Uterus (tissue), 4 donors: Measurements from ENCODE around the gene PVALB. TPM values are rescaled to one million over a fixed set of nuclear protein-coding genes. Genes with fewer than 3 reads are reported as not detected.

Experiments
- DNase-seq, 2 donors: peaks; one replicate each; pipeline ENCODE4 v3.0.0-alpha.2; 2019 to 2020
- H3K27ac ChIP-seq, 2 donors: fragments of 200-600 bp; sonication (generic); 1 replicate in 1 of 2; 2 replicates in 1 of 2; pipeline ENCODE4 v1.5.1; 2016 to 2018
- H3K27me3 ChIP-seq, 2 donors: fragments of 200-600 bp; sonication (generic); one replicate each; pipeline ENCODE4 v1.5.1; 2018 to 2019; ENCODE audit warnings: control low read depth in 1 of 2
- H3K36me3 ChIP-seq, 2 donors: fragments of 200-600 bp; sonication (generic); one replicate each; pipeline ENCODE4 v1.5.1; 2019; ENCODE audit warnings: control low read depth in 1 of 2
- H3K4me1 ChIP-seq, 2 donors: fragments of 200-600 bp; sonication (generic); one replicate each; pipeline ENCODE4 v1.5.1; 2018 to 2019; ENCODE audit warnings: control low read depth in 1 of 2
- H3K4me3 ChIP-seq, 2 donors: fragments of 200-600 bp; sonication (generic); 1 replicate in 1 of 2; 2 replicates in 1 of 2; pipeline ENCODE4 v1.5.1; 2018 to 2019; ENCODE audit warnings: mild to moderate bottlenecking in 1 of 2
- H3K9me3 ChIP-seq, 2 donors: fragments of 200-600 bp; sonication (generic); one replicate each; pipeline ENCODE4 v1.5.1; 2019; ENCODE audit warnings: control low read depth in 1 of 2
- POLR2A ChIP-seq, 2 donors: fragments of 450-650 bp; IDR thresholded peaks; one replicate each; pipeline ENCODE4 v1.6.1; 2016; ENCODE audit warnings: antibody characterized with exemption in 2 of 2, mild to moderate bottlenecking in 1 of 2, moderate library complexity in 1 of 2
- intact Hi-C: fragments of 100-400 bp; cut with DNase I; formaldehyde crosslinking; loops from one replicate; pipeline ENCODE4 v1.15.1; 2023; ENCODE audit warnings: low total_unique reads
- total RNA-seq, 4 donors: library from RNA; depleted of rRNA in 3 of 4; stranded (reverse); fragments of >200 nt in 3 of 4; gene quantifications; one replicate each; pipeline versions ENCODE4 v1.1.0 to v1.2.4, GENCODE V29; 2014 to 2023
- TF ChIP-seq, protein P1 (sequence below), 4 experiments: fragments of 200-600 bp in 2 of 4; fragments of 450-650 bp in 2 of 4; sonication (generic) in 2 of 4; IDR thresholded peaks; one replicate each; pipeline ENCODE4 v1.5.1; 2016 to 2019; ENCODE audit warnings: antibody characterized with exemption in 4 of 4, mild to moderate bottlenecking in 2 of 4, moderate library complexity in 1 of 4
- donor health status: DM: yes; HTN: yes; CAD: no.

The PVALB gene
- total RNA-seq, 4 donors from 2014 or later, result 2.3 TPM; not detected in 3

DNA sequence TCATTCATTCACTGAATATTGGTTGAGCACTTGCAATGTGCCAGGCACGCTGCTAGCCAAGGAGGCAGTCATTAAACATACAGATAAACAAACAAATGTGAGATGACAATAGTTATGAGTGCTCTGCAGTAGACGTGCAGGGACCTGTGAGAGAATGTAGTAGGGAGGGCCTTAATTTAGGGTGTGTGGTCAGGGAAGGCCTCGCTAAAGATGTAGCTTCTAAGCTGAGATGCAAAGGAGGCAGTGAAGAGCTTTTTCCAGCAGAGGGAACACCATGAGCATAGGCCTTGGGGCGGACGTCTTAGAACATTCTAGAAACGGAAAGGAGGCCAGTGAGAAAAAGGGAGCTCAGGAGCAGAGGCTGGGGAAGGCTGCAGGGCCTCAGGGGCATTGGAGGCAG lies 43.2 kb upstream of the PVALB start:
- Histone ChIP-seq H3K36me3 (no peaks in the 10 kb centered on the region), H3K27ac (no peak overlapping the region), H3K27me3 (no peaks in the 10 kb centered on the region), H3K9me3 (no peaks in the 10 kb centered on the region), H3K4me1 (peaks cover 0 to 4% of the 10 kb centered on the region in 2 donors), H3K4me3 (no peak overlapping the region)
- DNase-seq, result no peak
- TF ChIP-seq, protein P1, sequence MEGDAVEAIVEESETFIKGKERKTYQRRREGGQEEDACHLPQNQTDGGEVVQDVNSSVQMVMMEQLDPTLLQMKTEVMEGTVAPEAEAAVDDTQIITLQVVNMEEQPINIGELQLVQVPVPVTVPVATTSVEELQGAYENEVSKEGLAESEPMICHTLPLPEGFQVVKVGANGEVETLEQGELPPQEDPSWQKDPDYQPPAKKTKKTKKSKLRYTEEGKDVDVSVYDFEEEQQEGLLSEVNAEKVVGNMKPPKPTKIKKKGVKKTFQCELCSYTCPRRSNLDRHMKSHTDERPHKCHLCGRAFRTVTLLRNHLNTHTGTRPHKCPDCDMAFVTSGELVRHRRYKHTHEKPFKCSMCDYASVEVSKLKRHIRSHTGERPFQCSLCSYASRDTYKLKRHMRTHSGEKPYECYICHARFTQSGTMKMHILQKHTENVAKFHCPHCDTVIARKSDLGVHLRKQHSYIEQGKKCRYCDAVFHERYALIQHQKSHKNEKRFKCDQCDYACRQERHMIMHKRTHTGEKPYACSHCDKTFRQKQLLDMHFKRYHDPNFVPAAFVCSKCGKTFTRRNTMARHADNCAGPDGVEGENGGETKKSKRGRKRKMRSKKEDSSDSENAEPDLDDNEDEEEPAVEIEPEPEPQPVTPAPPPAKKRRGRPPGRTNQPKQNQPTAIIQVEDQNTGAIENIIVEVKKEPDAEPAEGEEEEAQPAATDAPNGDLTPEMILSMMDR (IDR thresholded peaks at IDR 0.05), result no peak
- TF ChIP-seq POLR2A (IDR thresholded peaks at IDR 0.05), result no peak
- intact Hi-C loops, result loop anchor here (10.0 kb wide), 1 partner anchor 125 kb away; no protein-coding TSS in a partner anchor

DNA sequence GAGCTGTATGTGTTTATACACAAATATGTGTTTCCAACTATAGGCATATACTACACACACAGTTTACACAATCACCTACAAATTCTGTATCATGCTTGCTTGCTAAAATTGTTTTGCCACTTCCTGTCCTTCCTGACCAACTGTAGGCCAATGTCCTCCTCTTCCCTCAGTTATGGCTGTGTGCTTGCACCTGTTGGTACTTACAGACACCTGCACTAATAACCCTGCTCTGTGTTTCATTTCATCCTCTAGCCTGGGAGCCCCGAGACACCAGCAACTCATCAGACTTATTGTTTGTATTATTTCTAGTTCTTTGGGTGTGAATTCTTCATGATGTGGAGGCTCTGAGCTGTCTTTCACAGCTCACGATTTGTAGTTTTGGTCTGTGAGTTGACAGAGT lies 42.1 kb upstream of the PVALB start:
- Histone ChIP-seq H3K36me3 (no peaks in the 10 kb centered on the region), H3K4me3 (no peak overlapping the region), H3K9me3 (no peaks in the 10 kb centered on the region), H3K4me1 (peaks cover 0 to 4% of the 10 kb centered on the region in 2 donors), H3K27me3 (no peaks in the 10 kb centered on the region), H3K27ac (no peak overlapping the region)
- TF ChIP-seq, protein P1 (IDR thresholded peaks at IDR 0.05), result no peak
- no peak for TF ChIP-seq POLR2A (IDR thresholded peaks at IDR 0.05)
- DNase-seq, result no peak
- intact Hi-C loops, result no loop called here

DNA sequence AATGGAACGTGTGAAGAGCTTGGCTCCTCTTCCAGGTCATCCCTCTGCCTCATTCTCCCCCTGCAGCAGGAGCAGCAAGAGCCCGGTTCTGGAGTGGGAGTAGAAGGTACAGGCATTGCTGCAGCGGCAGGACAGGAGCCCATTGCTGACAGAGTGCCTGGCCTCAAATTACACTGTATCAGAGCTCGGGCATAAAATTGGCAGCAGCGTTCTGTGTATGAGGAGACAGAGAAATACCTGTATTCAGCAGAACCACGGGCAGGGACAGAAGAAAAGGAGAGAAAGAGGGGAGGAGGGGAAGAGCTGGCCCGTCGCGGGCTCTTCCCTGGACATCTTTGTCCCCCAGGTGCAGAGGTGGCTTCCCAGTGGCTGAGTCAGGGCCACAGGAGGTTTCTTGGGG lies 41.3 kb upstream of the PVALB start:
- intact Hi-C loops, result no loop called here

DNA sequence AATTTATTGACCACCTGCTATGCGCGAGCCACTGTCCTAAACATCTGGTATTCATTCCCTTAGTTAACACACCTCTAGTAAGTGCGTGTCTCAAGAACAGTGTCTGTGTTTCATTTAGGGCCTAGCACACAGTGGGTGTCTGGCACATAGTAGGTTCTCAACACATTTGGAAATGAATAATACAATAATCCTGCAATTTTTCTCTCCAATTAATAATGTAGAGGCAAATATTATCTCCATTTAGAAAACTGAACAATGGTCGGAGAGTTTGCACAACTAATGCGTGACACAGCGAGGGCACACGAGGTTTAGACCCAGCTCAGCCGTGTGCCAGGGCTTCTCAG lies 39.9 kb upstream of the PVALB start:
- Histone ChIP-seq H3K4me1 (peaks cover 0 to 4% of the 10 kb centered on the region in 2 donors), H3K9me3 (no peaks in the 10 kb centered on the region), H3K27me3 (no peaks in the 10 kb centered on the region), H3K4me3 (no peak overlapping the region), H3K36me3 (no peaks in the 10 kb centered on the region), H3K27ac (no peak overlapping the region)
- intact Hi-C loops, result no loop called here
- TF ChIP-seq, protein P1 (IDR thresholded peaks at IDR 0.05), result no peak
- no peak for TF ChIP-seq POLR2A (IDR thresholded peaks at IDR 0.05)
- DNase-seq, result no peak

More for the DNA sequence above, 41.3 kb upstream of the PVALB start:
- no peak for DNase-seq
- H3K27ac ChIP-seq, result no peak overlapping the region
- TF ChIP-seq, protein P1 (IDR thresholded peaks at IDR 0.05), result no peak
- TF ChIP-seq POLR2A (IDR thresholded peaks at IDR 0.05), result no peak
- peaks cover 0 to 4% of the 10 kb centered on the region in 2 donors for H3K4me1 ChIP-seq
- H3K27me3 ChIP-seq, result no peaks in the 10 kb centered on the region
- H3K36me3 ChIP-seq, result no peaks in the 10 kb centered on the region
- H3K4me3 ChIP-seq, result no peak overlapping the region
- H3K9me3 ChIP-seq, result no peaks in the 10 kb centered on the region

DNA sequence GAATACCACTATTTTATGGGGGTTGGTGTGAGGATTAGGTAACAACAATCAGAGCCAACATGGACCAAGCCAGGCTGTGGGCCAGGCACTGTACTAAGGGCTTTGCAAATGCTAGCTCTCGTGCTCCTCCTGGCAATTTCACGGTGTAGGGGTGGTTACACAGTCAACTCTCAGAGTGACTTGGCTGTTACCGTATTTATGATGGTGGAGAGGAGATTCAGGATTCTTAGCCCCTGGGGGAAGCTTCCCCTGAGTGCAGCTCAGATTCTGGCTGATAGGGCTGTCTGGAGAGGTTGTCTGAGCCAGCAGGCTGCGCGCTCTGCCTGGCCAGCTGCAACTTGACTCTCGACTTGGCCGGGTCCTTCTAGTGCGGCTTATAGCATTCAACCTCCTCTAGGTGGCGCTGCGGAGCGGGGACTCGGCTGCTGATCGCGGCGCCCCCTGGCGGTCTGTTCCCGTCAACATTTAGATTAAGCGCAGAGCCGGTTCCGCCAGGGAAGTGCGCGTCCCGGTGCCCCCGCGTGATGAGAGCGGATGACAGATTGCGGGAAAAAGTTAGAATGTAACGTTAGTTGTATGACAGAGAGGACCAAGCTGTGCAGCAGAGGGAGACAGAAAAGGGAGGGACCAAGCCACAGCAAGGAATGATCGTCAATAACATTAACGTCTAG lies 39.4 kb upstream of the PVALB start:
- peak overlapping the region in 1 of 2 donors; percentile 10 for H3K27ac ChIP-seq
- no peaks in the 10 kb centered on the region for H3K9me3 ChIP-seq
- H3K4me3 ChIP-seq, result no peak overlapping the region
- intact Hi-C loops, result no loop called here
- no peaks in the 10 kb centered on the region for H3K27me3 ChIP-seq
- H3K4me1 ChIP-seq, result peaks cover 0 to 4% of the 10 kb centered on the region in 2 donors
- TF ChIP-seq POLR2A (IDR thresholded peaks at IDR 0.05), result peak in 1 of 2 donors; percentile 21
- TF ChIP-seq, protein P1 (IDR thresholded peaks at IDR 0.05), result peak; percentile 99 to 100 (median 99)
- H3K36me3 ChIP-seq, result no peaks in the 10 kb centered on the region
- peak; percentile 86 to 90 for DNase-seq
